HuH-7 (cell line): ENCODE measurements around the gene ZMYND8.

Source experiments
- DNase-seq: peaks from one replicate; pipeline ENCODE4 v3.0.0; 2011; ENCODE audit warnings: low spot score

The ZMYND8 gene

GRCh38 chr20:47353692-47354463 is 2.6 kb downstream of the ZMYND8 start:
- DNase-seq = no peak

- DNase-seq = no peak
These were observed 3.2 kb downstream of the ZMYND8 start for GRCh38 chr20:47353239-47353691.

- no peak for DNase-seq
These were observed 3.9 kb downstream of the ZMYND8 start for GRCh38 chr20:47352332-47353238.

- no peak for DNase-seq
These were observed 4.7 kb downstream of the ZMYND8 start for GRCh38 chr20:47351643-47352331.

- DNase-seq = no peak
These were observed 5.6 kb downstream of the ZMYND8 start for GRCh38 chr20:47350691-47351545.

GRCh38 chr20:47350181-47350550 is 6.3 kb downstream of the ZMYND8 start:
- no peak for DNase-seq

GRCh38 chr20:47349365-47350180 is 6.9 kb downstream of the ZMYND8 start:
- no peak for DNase-seq

- no peak for DNase-seq
These were observed 7.9 kb downstream of the ZMYND8 start for GRCh38 chr20:47348539-47349142.

GRCh38 chr20:47347661-47348435 is 8.7 kb downstream of the ZMYND8 start:
- DNase-seq = no peak

- no peak for DNase-seq
These were observed 10.3 kb downstream of the ZMYND8 start for GRCh38 chr20:47346172-47346571.

GRCh38 chr20:47345214-47345613 is 11.3 kb downstream of the ZMYND8 start:
- DNase-seq = no peak

- no peak for DNase-seq
These were observed 13.5 kb downstream of the ZMYND8 start for GRCh38 chr20:47343007-47343472.

- no peak for DNase-seq
These were observed 18.3 kb downstream of the ZMYND8 start for GRCh38 chr20:47338131-47338628.

- no peak for DNase-seq
These were observed 19.1 kb downstream of the ZMYND8 start for GRCh38 chr20:47337413-47337812.

- no peak for DNase-seq
These were observed 20.3 kb downstream of the ZMYND8 start for GRCh38 chr20:47336129-47336754.

- no peak for DNase-seq
These were observed 21.0 kb downstream of the ZMYND8 start for GRCh38 chr20:47335251-47336128.

- DNase-seq = no peak
These were observed 22.4 kb downstream of the ZMYND8 start for GRCh38 chr20:47334022-47334551.
